Vagina (tissue), 2 donors: ENCODE data around the gene VENTX. TPM values are rescaled to one million over a fixed set of nuclear protein-coding genes. Genes with fewer than 3 reads are reported as not detected.

ENCODE experiments used
- DNase-seq, 2 donors: peaks; one replicate each; pipeline ENCODE4 v3.0.0-alpha.2; 2017; ENCODE audit errors: extremely low spot score in 2 of 2
- H3K27ac ChIP-seq: fragments of 200-600 bp; sonication (generic); one replicate; pipeline ENCODE4 v1.5.1; 2019
- H3K27me3 ChIP-seq: fragments of 200-600 bp; sonication (generic); one replicate; pipeline ENCODE4 v1.5.1; 2019
- H3K36me3 ChIP-seq, 2 donors: fragments of 200-600 bp; sonication (generic); one replicate each; pipeline ENCODE4 v1.5.1; 2017 to 2019
- H3K4me1 ChIP-seq: fragments of 200-600 bp; sonication (generic); one replicate; pipeline ENCODE4 v1.5.1; 2019
- H3K4me3 ChIP-seq, 2 donors: fragments of 200-600 bp; sonication (generic); 1 replicate in 1 of 2; 2 replicates in 1 of 2; pipeline ENCODE4 v1.5.1; 2016 to 2019
- H3K9me3 ChIP-seq: fragments of 200-600 bp; sonication (generic); one replicate; pipeline ENCODE4 v1.5.1; 2019
- POLR2A ChIP-seq, 2 donors: fragments of 450-650 bp; IDR thresholded peaks; one replicate each; pipeline ENCODE4 v1.6.1; 2017; ENCODE audit warnings: antibody characterized with exemption in 2 of 2, mild to moderate bottlenecking in 2 of 2, moderate library complexity in 2 of 2
- POLR2AphosphoS5 ChIP-seq, 2 donors: sonication (generic); formaldehyde crosslinking; IDR thresholded peaks; one replicate each; pipeline ENCODE4 v1.9.0; 2017; ENCODE audit warnings: antibody characterized with exemption in 2 of 2, mild to moderate bottlenecking in 2 of 2, low read depth in 1 of 2; ENCODE audit not compliant: insufficient read depth in 1 of 2
- intact Hi-C: fragments of 100-400 bp; cut with DNase I; formaldehyde crosslinking; loops from one replicate; pipeline ENCODE4 v1.15.1; 2023
- total RNA-seq: library from RNA; depleted of rRNA; stranded (reverse); fragments of >200 nt; gene quantifications from one replicate; pipeline ENCODE4 v1.2.3, GENCODE V29; 2016
- TF ChIP-seq, protein P1 (sequence below), 3 experiments: fragments of 450-650 bp in 2 of 3; fragments of 200-600 bp in 1 of 3; sonication (generic) in 1 of 3; IDR thresholded peaks; one replicate each; pipeline ENCODE4 v1.5.1; 2017 to 2019; ENCODE audit warnings: antibody characterized with exemption in 3 of 3, mild to moderate bottlenecking in 2 of 3, moderate library complexity in 2 of 3

The VENTX gene
- total RNA-seq, 1 donor from 2014 or later, result 0.98 TPM

- H3K4me3 ChIP-seq, result no peak overlapping the region
- no peak for TF ChIP-seq POLR2AphosphoS5 (IDR thresholded peaks at IDR 0.05; ENCODE audit: insufficient read depth in 1 of 2, low read depth in 1 of 2)
- DNase-seq, result no peak
- peaks cover 5% of the 10 kb centered on the region for H3K4me1 ChIP-seq
- H3K27me3 ChIP-seq, result no peaks in the 10 kb centered on the region
- H3K9me3 ChIP-seq, result no peaks in the 10 kb centered on the region
- intact Hi-C loops, result no loop called here
- H3K36me3 ChIP-seq, result no peaks in the 10 kb centered on the region
- no peak overlapping the region for H3K27ac ChIP-seq
Observed at GRCh38 chr10:133271521-133272300, 34.1 kb downstream of the VENTX start.

DNA sequence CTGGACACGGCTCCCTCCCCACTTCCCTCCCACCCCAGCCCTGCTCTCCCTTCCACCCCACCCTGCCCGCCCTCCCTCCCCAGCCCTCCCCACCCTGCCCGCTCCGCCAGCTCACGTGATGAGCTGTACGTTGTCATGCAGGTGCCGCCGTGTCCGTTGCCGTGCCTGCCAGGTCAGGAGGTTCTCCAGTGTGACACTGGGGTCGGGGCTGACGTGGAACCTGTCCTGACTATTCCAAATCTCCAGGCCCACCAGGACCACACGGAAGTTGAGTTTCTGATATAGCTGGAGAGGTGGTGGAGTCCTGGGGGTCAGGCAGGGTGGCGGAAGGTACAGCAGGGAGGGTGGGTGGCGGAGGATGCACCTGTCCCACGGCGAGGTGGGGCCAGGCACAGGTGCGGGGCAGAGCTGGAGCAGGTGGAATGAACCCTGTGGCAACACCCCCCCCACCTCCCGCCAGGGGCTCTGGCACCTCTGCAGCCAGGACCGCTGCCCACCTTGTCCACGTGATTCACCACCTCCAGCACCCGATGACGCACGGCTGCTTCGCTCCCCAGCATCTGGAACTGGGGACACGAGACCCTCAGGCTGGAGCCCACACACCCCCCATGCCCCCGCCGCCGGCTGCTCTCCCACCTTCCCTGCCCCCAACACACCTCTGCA is 34.8 kb downstream of the VENTX start:
- peaks cover 12% of the 10 kb centered on the region for H3K4me1 ChIP-seq
- TF ChIP-seq, protein P1, sequence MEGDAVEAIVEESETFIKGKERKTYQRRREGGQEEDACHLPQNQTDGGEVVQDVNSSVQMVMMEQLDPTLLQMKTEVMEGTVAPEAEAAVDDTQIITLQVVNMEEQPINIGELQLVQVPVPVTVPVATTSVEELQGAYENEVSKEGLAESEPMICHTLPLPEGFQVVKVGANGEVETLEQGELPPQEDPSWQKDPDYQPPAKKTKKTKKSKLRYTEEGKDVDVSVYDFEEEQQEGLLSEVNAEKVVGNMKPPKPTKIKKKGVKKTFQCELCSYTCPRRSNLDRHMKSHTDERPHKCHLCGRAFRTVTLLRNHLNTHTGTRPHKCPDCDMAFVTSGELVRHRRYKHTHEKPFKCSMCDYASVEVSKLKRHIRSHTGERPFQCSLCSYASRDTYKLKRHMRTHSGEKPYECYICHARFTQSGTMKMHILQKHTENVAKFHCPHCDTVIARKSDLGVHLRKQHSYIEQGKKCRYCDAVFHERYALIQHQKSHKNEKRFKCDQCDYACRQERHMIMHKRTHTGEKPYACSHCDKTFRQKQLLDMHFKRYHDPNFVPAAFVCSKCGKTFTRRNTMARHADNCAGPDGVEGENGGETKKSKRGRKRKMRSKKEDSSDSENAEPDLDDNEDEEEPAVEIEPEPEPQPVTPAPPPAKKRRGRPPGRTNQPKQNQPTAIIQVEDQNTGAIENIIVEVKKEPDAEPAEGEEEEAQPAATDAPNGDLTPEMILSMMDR (IDR thresholded peaks at IDR 0.05), result no peak
- TF ChIP-seq POLR2AphosphoS5 (IDR thresholded peaks at IDR 0.05; ENCODE audit: insufficient read depth in 1 of 2, low read depth in 1 of 2), result no peak
- no peak for TF ChIP-seq POLR2A (IDR thresholded peaks at IDR 0.05)
- intact Hi-C loops, result no loop called here
- H3K27ac ChIP-seq, result no peak overlapping the region
- no peaks in the 10 kb centered on the region for H3K27me3 ChIP-seq
- DNase-seq, result no peak
- no peaks in the 10 kb centered on the region for H3K36me3 ChIP-seq
- no peak overlapping the region for H3K4me3 ChIP-seq
- no peaks in the 10 kb centered on the region for H3K9me3 ChIP-seq

DNA sequence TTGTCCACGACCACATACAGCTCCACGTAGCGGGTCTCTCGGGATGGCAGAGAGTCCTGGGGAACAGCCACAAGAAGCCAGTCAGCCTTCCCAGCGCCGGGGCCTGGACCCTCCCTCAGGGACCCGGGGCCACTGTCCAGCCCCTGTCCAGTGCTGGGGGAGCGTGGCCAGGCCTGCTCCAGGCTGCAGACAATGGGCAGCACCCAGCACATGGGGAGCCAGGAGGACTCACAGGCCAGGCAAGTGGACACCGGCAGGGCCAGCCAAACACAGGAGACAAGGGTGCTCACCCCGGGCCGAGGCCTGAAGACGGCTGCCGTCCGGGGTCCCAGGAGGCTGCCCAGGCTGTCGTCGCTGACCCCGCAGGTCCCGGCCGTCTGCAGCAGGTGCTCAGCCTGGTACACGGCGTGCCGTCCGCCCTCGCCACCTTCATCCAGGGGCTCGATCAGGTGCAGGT is 35.3 kb downstream of the VENTX start:
- Histone ChIP-seq H3K4me1 (peaks cover 16% of the 10 kb centered on the region), H3K27me3 (no peaks in the 10 kb centered on the region), H3K4me3 (no peak overlapping the region), H3K9me3 (no peaks in the 10 kb centered on the region), H3K27ac (no peak overlapping the region), H3K36me3 (no peaks in the 10 kb centered on the region)
- TF ChIP-seq POLR2AphosphoS5 (IDR thresholded peaks at IDR 0.05; ENCODE audit: insufficient read depth in 1 of 2, low read depth in 1 of 2) (no peak), POLR2A (IDR thresholded peaks at IDR 0.05) (no peak)
- TF ChIP-seq, protein P1 (IDR thresholded peaks at IDR 0.05), result no peak
- no peak for DNase-seq
- intact Hi-C loops, result no loop called here

- H3K27me3 ChIP-seq, result no peaks in the 10 kb centered on the region
- intact Hi-C loops, result no loop called here
- no peak overlapping the region for H3K27ac ChIP-seq
- H3K4me1 ChIP-seq, result peaks cover 16% of the 10 kb centered on the region
- H3K4me3 ChIP-seq, result no peak overlapping the region
- DNase-seq, result no peak
- peaks cover 0 to 1% of the 10 kb centered on the region in 2 donors for H3K36me3 ChIP-seq
- TF ChIP-seq, protein P1 (IDR thresholded peaks at IDR 0.05), result no peak
- TF ChIP-seq POLR2AphosphoS5 (IDR thresholded peaks at IDR 0.05; ENCODE audit: insufficient read depth in 1 of 2, low read depth in 1 of 2), result no peak
- TF ChIP-seq POLR2A (IDR thresholded peaks at IDR 0.05), result no peak
- no peaks in the 10 kb centered on the region for H3K9me3 ChIP-seq
Observed at GRCh38 chr10:133273534-133274143, 36.0 kb downstream of the VENTX start.

GRCh38 chr10:133274751-133275683 is 37.4 kb downstream of the VENTX start:
- intact Hi-C loops, result no loop called here
- H3K27ac ChIP-seq, result no peak overlapping the region
- H3K9me3 ChIP-seq, result no peaks in the 10 kb centered on the region
- H3K27me3 ChIP-seq, result no peaks in the 10 kb centered on the region
- DNase-seq, result no peak
- peaks cover 0 to 15% of the 10 kb centered on the region in 2 donors for H3K36me3 ChIP-seq
- peak overlapping the region in 1 of 2 donors; percentile 30 for H3K4me3 ChIP-seq
- H3K4me1 ChIP-seq, result peaks cover 16% of the 10 kb centered on the region
- TF ChIP-seq, protein P1 (IDR thresholded peaks at IDR 0.05), result no peak
- no peak for TF ChIP-seq POLR2AphosphoS5 (IDR thresholded peaks at IDR 0.05; ENCODE audit: insufficient read depth in 1 of 2, low read depth in 1 of 2)
- no peak for TF ChIP-seq POLR2A (IDR thresholded peaks at IDR 0.05)
